NCI-H128 (cell line): Measurements from ENCODE around the gene FCAR.
"Not testable (repeated sequence)": the region's sequence is repeated elsewhere in the genome, so short reads cannot be mapped to it uniquely, and the experiment has no call there.

Source experiments
- DNase-seq: peaks from one replicate; lab custom pipeline; 2025; ENCODE audit not compliant: unreplicated experiment; lab: John Stamatoyannopoulos, UW

Gene FCAR

GRCh38 chr19:54873990-54874389, at the start of gene FCAR:
Gene FCAR (plus strand): TSS chr19:54874235. CDS start chr19:54874290, 55 bp downstream.
- no peak for DNase-seq

GRCh38 chr19:54824416-54824815, 49.6 kb upstream of the FCAR start:
- DNase-seq, result not testable (repeated sequence)

GRCh38 chr19:54825326-54825725, 48.7 kb upstream of the FCAR start:
- not testable (repeated sequence) for DNase-seq

GRCh38 chr19:54828064-54828463, 46.0 kb upstream of the FCAR start:
- not testable (repeated sequence) for DNase-seq

- not testable (repeated sequence) for DNase-seq
Observed at GRCh38 chr19:54832496-54832895, 41.5 kb upstream of the FCAR start, which contains the start of gene KIR2DS4. Gene KIR2DS4 (plus strand): TSS chr19:54832676.

GRCh38 chr19:54835126-54835525, 38.9 kb upstream of the FCAR start:
- DNase-seq, result not testable (repeated sequence)

GRCh38 chr19:54837522-54837921, 36.5 kb upstream of the FCAR start:
- DNase-seq, result not testable (repeated sequence)

GRCh38 chr19:54843171-54843570, 30.9 kb upstream of the FCAR start:
- DNase-seq, result not testable (repeated sequence)

- not testable (repeated sequence) for DNase-seq
Observed at GRCh38 chr19:54850061-54850640, 23.9 kb upstream of the FCAR start, which contains the start of gene KIR3DL2. Gene KIR3DL2 (plus strand): TSS chr19:54850443. CDS start chr19:54850476, 33 bp downstream.

- no peak for DNase-seq
Observed at GRCh38 chr19:54850930-54851329, 23.1 kb upstream of the FCAR start.

- no peak for DNase-seq
Observed at GRCh38 chr19:54851353-54851752, 22.7 kb upstream of the FCAR start.

- not testable (repeated sequence) for DNase-seq
Observed at GRCh38 chr19:54855241-54855640, 18.8 kb upstream of the FCAR start.

GRCh38 chr19:54858476-54858875, 15.6 kb upstream of the FCAR start:
- not testable (repeated sequence) for DNase-seq

GRCh38 chr19:54859421-54859820, 14.6 kb upstream of the FCAR start:
- not testable (repeated sequence) for DNase-seq

- DNase-seq, result not testable (repeated sequence)
Observed at GRCh38 chr19:54863459-54863858, 10.6 kb upstream of the FCAR start.

- DNase-seq, result no peak
Observed at GRCh38 chr19:54871696-54872095, 2.3 kb upstream of the FCAR start.

GRCh38 chr19:54875506-54875905, 1.5 kb downstream of the FCAR start:
- DNase-seq, result no peak

GRCh38 chr19:54877471-54877870, 3.4 kb downstream of the FCAR start:
- no peak for DNase-seq

GRCh38 chr19:54881884-54882283, 7.8 kb downstream of the FCAR start:
- no peak for DNase-seq

GRCh38 chr19:54882758-54883157, 8.7 kb downstream of the FCAR start:
- DNase-seq, result no peak

- no peak for DNase-seq
Observed at GRCh38 chr19:54883228-54883627, 9.2 kb downstream of the FCAR start.

- DNase-seq, result no peak
Observed at GRCh38 chr19:54888239-54888638, 14.2 kb downstream of the FCAR start.

- DNase-seq, result no peak
Observed at GRCh38 chr19:54889566-54889965, 15.5 kb downstream of the FCAR start.
